GM10847 (cell line): ENCODE results near the gene GAL3ST2.

Experiments used
- POLR2A ChIP-seq: IDR thresholded peaks from 2 replicates; pipeline ENCODE4 v1.6.1; 2011; ENCODE audit not compliant: insufficient read length; ENCODE audit errors: extremely low read depth

GAL3ST2 gene

GRCh38 chr2:241773511-241774418 lies 2.9 kb upstream of the GAL3ST2 start:
- no peak for TF ChIP-seq POLR2A

- no peak for TF ChIP-seq POLR2A
These were observed 2.0 kb upstream of the GAL3ST2 start for GRCh38 chr2:241774419-241775222.

- TF ChIP-seq POLR2A, result no peak
These were observed 1.1 kb upstream of the GAL3ST2 start for GRCh38 chr2:241775223-241776177.

GRCh38 chr2:241777170-241777685 lies 606 bp downstream of the GAL3ST2 start:
- TF ChIP-seq POLR2A, result no peak

- no peak for TF ChIP-seq POLR2A
These were observed 1.3 kb downstream of the GAL3ST2 start for GRCh38 chr2:241777686-241778627.

- TF ChIP-seq POLR2A, result no peak
These were observed 4.4 kb downstream of the GAL3ST2 start for GRCh38 chr2:241780939-241781569.

GRCh38 chr2:241788135-241788534 lies 11.5 kb downstream of the GAL3ST2 start:
- TF ChIP-seq POLR2A, result no peak

- no peak for TF ChIP-seq POLR2A
These were observed 11.9 kb downstream of the GAL3ST2 start for GRCh38 chr2:241788572-241788971.

- TF ChIP-seq POLR2A, result no peak
These were observed 16.8 kb downstream of the GAL3ST2 start for GRCh38 chr2:241793385-241793784.

GRCh38 chr2:241794250-241794823 lies 17.7 kb downstream of the GAL3ST2 start:
- TF ChIP-seq POLR2A, result no peak

- no peak for TF ChIP-seq POLR2A
These were observed 18.7 kb downstream of the GAL3ST2 start for GRCh38 chr2:241795021-241795999.

- TF ChIP-seq POLR2A, result no peak
These were observed 19.6 kb downstream of the GAL3ST2 start for GRCh38 chr2:241796209-241796608.

GRCh38 chr2:241796610-241797138 lies 20.1 kb downstream of the GAL3ST2 start:
- no peak for TF ChIP-seq POLR2A
